Neural cell (in vitro differentiated cells): ENCODE results near the gene GABRB1.

ENCODE experiments used
- EP300 ChIP-seq: fragments of 450-650 bp; conservative IDR thresholded peaks from 2 replicates; pipeline ENCODE4 v1.6.1; 2014; ENCODE audit warnings: antibody characterized with exemption, mild to moderate bottlenecking, moderate library complexity; ENCODE audit not compliant: poor library complexity, severe bottlenecking
- EZH2 ChIP-seq: fragments of 200-600, 300-800 bp; shearing (Covaris generic), sonication (generic); IDR thresholded peaks from 2 replicates; pipeline ENCODE4 v1.6.1; 2014; ENCODE audit warnings: antibody characterized with exemption, low read length, borderline replicate concordance, mild to moderate bottlenecking; ENCODE audit not compliant: insufficient read depth, poor library complexity, severe bottlenecking
- POLR2AphosphoS5 ChIP-seq: IDR thresholded peaks from 2 replicates; pipeline ENCODE4 v1.6.1; 2012
- REST ChIP-seq: IDR thresholded peaks from 2 replicates; pipeline ENCODE4 v1.6.1; 2012; ENCODE audit warnings: borderline replicate concordance
- TF ChIP-seq, protein P1 (sequence below): fragments of 450-650 bp; IDR thresholded peaks from 2 replicates; pipeline ENCODE4 v1.5.1; 2014; ENCODE audit warnings: antibody characterized with exemption, mild to moderate bottlenecking, moderate library complexity; ENCODE audit not compliant: poor library complexity, severe bottlenecking

DNA sequence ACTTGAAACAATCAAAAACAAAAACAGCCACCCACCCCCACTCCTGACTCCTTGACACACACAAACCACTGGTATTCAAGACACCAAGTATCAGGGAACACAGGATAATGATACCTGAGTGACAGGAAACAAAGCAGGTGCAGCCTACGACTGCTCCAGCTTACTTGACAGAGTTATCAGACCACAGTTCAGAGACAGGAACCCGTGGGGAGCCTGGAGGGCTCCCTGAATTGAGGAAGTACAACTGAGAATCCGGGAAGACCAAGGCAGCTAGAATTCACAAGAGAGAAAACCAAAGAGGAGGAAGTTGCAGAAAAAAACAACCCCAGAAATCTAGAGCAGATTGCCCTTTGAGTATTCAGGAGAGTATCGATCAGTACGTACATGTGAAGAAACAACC lies 411.6 kb downstream of the GABRB1 start:
- TF ChIP-seq EZH2 (no peak), EP300 (no peak), REST (no peak), POLR2AphosphoS5 (no peak)
- TF ChIP-seq, protein P1, sequence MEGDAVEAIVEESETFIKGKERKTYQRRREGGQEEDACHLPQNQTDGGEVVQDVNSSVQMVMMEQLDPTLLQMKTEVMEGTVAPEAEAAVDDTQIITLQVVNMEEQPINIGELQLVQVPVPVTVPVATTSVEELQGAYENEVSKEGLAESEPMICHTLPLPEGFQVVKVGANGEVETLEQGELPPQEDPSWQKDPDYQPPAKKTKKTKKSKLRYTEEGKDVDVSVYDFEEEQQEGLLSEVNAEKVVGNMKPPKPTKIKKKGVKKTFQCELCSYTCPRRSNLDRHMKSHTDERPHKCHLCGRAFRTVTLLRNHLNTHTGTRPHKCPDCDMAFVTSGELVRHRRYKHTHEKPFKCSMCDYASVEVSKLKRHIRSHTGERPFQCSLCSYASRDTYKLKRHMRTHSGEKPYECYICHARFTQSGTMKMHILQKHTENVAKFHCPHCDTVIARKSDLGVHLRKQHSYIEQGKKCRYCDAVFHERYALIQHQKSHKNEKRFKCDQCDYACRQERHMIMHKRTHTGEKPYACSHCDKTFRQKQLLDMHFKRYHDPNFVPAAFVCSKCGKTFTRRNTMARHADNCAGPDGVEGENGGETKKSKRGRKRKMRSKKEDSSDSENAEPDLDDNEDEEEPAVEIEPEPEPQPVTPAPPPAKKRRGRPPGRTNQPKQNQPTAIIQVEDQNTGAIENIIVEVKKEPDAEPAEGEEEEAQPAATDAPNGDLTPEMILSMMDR = no peak
